Stimulated activated CD8-positive, alpha-beta memory T cell treated with anti-CD3 and anti-CD28 coated beads, Interleukin-12 subunit alpha, Interleukin-12 subunit beta, amount 100 ng/mL, for 24 hours (primary cell): ENCODE results near the gene FAM111A.

Experiments used
- DNase-seq: peaks from one replicate; pipeline ENCODE4 v3.0.0-alpha.2; 2020; ENCODE audit errors: extremely low read depth

The FAM111A gene

GRCh38 chr11:59141673-59142460 lies 789 bp upstream of the FAM111A start:
- no peak for DNase-seq

- DNase-seq: no peak
Measured at GRCh38 chr11:59144096-59144495, 1.4 kb downstream of the FAM111A start.

- DNase-seq: peak; percentile 35
Measured at GRCh38 chr11:59144579-59145345, 2.1 kb downstream of the FAM111A start.

GRCh38 chr11:59145534-59145933 lies 2.9 kb downstream of the FAM111A start:
- DNase-seq: no peak

GRCh38 chr11:59151761-59152160 lies 9.1 kb downstream of the FAM111A start:
- no peak for DNase-seq

GRCh38 chr11:59152312-59152951 lies 9.8 kb downstream of the FAM111A start:
- no peak for DNase-seq

GRCh38 chr11:59154610-59155009 lies 12.0 kb downstream of the FAM111A start:
- no peak for DNase-seq

- no peak for DNase-seq
Measured at GRCh38 chr11:59157433-59157832, 14.8 kb downstream of the FAM111A start.

GRCh38 chr11:59158206-59159068 lies 15.8 kb downstream of the FAM111A start:
- DNase-seq: no peak

GRCh38 chr11:59164028-59164427 lies 21.4 kb downstream of the FAM111A start:
- no peak for DNase-seq

- DNase-seq: peak; percentile 78
Measured at GRCh38 chr11:59171508-59172322, 29.1 kb downstream of the FAM111A start, which contains the start of gene DTX4. Gene DTX4 (plus strand): TSS chr11:59172132. CDS start chr11:59172596, 464 bp downstream.

- DNase-seq: no peak
Measured at GRCh38 chr11:59172345-59173079, 29.9 kb downstream of the FAM111A start.

GRCh38 chr11:59173080-59173963 lies 30.7 kb downstream of the FAM111A start:
- no peak for DNase-seq

GRCh38 chr11:59173964-59174663 lies 31.5 kb downstream of the FAM111A start:
- DNase-seq: no peak

- no peak for DNase-seq
Measured at GRCh38 chr11:59174664-59175033, 32.0 kb downstream of the FAM111A start.

- DNase-seq: no peak
Measured at GRCh38 chr11:59175091-59175501, 32.4 kb downstream of the FAM111A start.

- DNase-seq: no peak
Measured at GRCh38 chr11:59176330-59176729, 33.7 kb downstream of the FAM111A start.

- DNase-seq: no peak
Measured at GRCh38 chr11:59178402-59178801, 35.7 kb downstream of the FAM111A start.
